Ishikawa (cell line): ENCODE results near the gene PGA4.

ENCODE experiments used
- CEBPB ChIP-seq: IDR thresholded peaks from 2 replicates; pipeline ENCODE4 v1.6.1; 2012
- CREB1 ChIP-seq: IDR thresholded peaks from 2 replicates; pipeline ENCODE4 v1.6.1; 2012; ENCODE audit warnings: low read depth
- EGR1 ChIP-seq: IDR thresholded peaks from 2 replicates; pipeline ENCODE4 v1.6.1; 2012
- EP300 ChIP-seq: IDR thresholded peaks from 2 replicates; pipeline ENCODE4 v1.6.1; 2012; ENCODE audit warnings: borderline replicate concordance
- FOXM1 ChIP-seq: IDR thresholded peaks from 2 replicates; pipeline ENCODE4 v1.6.1; 2012; ENCODE audit warnings: low read depth, borderline replicate concordance
- MAX ChIP-seq: IDR thresholded peaks from 2 replicates; pipeline ENCODE4 v1.6.1; 2012
- NFIC ChIP-seq: IDR thresholded peaks from 2 replicates; pipeline ENCODE4 v1.6.1; 2012
- RAD21 ChIP-seq: IDR thresholded peaks from 2 replicates; pipeline ENCODE4 v1.6.1; 2012; ENCODE audit warnings: low read depth
- REST ChIP-seq: IDR thresholded peaks from 2 replicates; pipeline ENCODE4 v1.6.1; 2012; ENCODE audit warnings: low read depth, mild to moderate bottlenecking
- TAF1 ChIP-seq: IDR thresholded peaks from 2 replicates; pipeline ENCODE4 v1.6.1; 2012; ENCODE audit warnings: low read depth, mild to moderate bottlenecking
- TCF12 ChIP-seq: IDR thresholded peaks from 2 replicates; pipeline ENCODE4 v1.6.1; 2012; ENCODE audit warnings: low read depth
- TEAD4 ChIP-seq: IDR thresholded peaks from 2 replicates; pipeline ENCODE4 v1.6.1; 2012
- USF1 ChIP-seq: IDR thresholded peaks from 2 replicates; pipeline ENCODE4 v1.6.1; 2012
- YY1 ChIP-seq: IDR thresholded peaks from 2 replicates; pipeline ENCODE4 v1.6.1; 2012; ENCODE audit warnings: low read depth
- ZBTB7A ChIP-seq: IDR thresholded peaks from 2 replicates; pipeline ENCODE4 v1.6.1; 2012; ENCODE audit warnings: low read depth

PGA4 gene

GRCh38 chr11:61264795-61265194 lies 42.6 kb downstream of the PGA4 start:
- no peak for TF ChIP-seq USF1
- TF ChIP-seq FOXM1: no peak
- no peak for TF ChIP-seq RAD21
- no peak for TF ChIP-seq ZBTB7A
- TF ChIP-seq MAX: no peak
- no peak for TF ChIP-seq CEBPB
- no peak for TF ChIP-seq CREB1
- no peak for TF ChIP-seq REST
- TF ChIP-seq TEAD4: no peak
- TF ChIP-seq NFIC: no peak
- no peak for TF ChIP-seq TAF1
- TF ChIP-seq YY1: no peak
- no peak for TF ChIP-seq EGR1
- TF ChIP-seq EP300: no peak
- TF ChIP-seq TCF12: no peak

GRCh38 chr11:61265357-61265756 lies 43.2 kb downstream of the PGA4 start:
- no peak for TF ChIP-seq FOXM1

- TF ChIP-seq ZBTB7A (no peak), CEBPB (no peak), EGR1 (no peak), RAD21 (no peak), TCF12 (no peak), NFIC (no peak), TAF1 (no peak), CREB1 (no peak), EP300 (no peak), FOXM1 (no peak), MAX (no peak), REST (no peak), USF1 (no peak), YY1 (no peak), TEAD4 (no peak)
Measured at GRCh38 chr11:61266602-61267001, 44.5 kb downstream of the PGA4 start.

- TF ChIP-seq ZBTB7A: no peak
- TF ChIP-seq TEAD4: no peak
- TF ChIP-seq EGR1: no peak
- no peak for TF ChIP-seq NFIC
Measured at GRCh38 chr11:61267437-61267841, 45.3 kb downstream of the PGA4 start.

- TF ChIP-seq MAX (no peak), TEAD4 (no peak), USF1 (no peak), TAF1 (no peak), FOXM1 (no peak), NFIC (no peak), EP300 (no peak), ZBTB7A (no peak), RAD21 (no peak), EGR1 (no peak), YY1 (no peak), CEBPB (no peak), CREB1 (no peak), TCF12 (no peak), REST (no peak)
Measured at GRCh38 chr11:61268588-61269250, 46.6 kb downstream of the PGA4 start.
